ENCODE data around the gene PRDM16.

GRCh38 chr1:3140437-3140836 is 71.4 kb downstream of the PRDM16 start:
- no peak for TF ChIP-seq JUN (IDR thresholded peaks at IDR 0.05)
- TF ChIP-seq, protein P1, sequence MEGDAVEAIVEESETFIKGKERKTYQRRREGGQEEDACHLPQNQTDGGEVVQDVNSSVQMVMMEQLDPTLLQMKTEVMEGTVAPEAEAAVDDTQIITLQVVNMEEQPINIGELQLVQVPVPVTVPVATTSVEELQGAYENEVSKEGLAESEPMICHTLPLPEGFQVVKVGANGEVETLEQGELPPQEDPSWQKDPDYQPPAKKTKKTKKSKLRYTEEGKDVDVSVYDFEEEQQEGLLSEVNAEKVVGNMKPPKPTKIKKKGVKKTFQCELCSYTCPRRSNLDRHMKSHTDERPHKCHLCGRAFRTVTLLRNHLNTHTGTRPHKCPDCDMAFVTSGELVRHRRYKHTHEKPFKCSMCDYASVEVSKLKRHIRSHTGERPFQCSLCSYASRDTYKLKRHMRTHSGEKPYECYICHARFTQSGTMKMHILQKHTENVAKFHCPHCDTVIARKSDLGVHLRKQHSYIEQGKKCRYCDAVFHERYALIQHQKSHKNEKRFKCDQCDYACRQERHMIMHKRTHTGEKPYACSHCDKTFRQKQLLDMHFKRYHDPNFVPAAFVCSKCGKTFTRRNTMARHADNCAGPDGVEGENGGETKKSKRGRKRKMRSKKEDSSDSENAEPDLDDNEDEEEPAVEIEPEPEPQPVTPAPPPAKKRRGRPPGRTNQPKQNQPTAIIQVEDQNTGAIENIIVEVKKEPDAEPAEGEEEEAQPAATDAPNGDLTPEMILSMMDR (IDR thresholded peaks at IDR 0.05): no peak
- TF ChIP-seq, protein P2, sequence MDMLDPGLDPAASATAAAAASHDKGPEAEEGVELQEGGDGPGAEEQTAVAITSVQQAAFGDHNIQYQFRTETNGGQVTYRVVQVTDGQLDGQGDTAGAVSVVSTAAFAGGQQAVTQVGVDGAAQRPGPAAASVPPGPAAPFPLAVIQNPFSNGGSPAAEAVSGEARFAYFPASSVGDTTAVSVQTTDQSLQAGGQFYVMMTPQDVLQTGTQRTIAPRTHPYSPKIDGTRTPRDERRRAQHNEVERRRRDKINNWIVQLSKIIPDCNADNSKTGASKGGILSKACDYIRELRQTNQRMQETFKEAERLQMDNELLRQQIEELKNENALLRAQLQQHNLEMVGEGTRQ (IDR thresholded peaks at IDR 0.05): no peak
- no peak for TF ChIP-seq CHD2 (IDR thresholded peaks at IDR 0.05; ENCODE audit: low read length, partially characterized antibody)
- no peak for TF ChIP-seq ZFP36 (IDR thresholded peaks at IDR 0.05; ENCODE audit: borderline replicate concordance, partially characterized antibody)

All from A549 (cell line).